Stimulated activated CD8-positive, alpha-beta memory T cell treated with anti-CD3 and anti-CD28 coated beads, Interleukin-2, amount 100 ng/mL, for 1 hour (primary cell): ENCODE results near the gene MYH7.

Experiments used
- DNase-seq, 2 donors: peaks; one replicate each; pipeline ENCODE4 v3.0.0-alpha.2; 2020; ENCODE audit warnings: low read depth in 2 of 2

The MYH7 gene

DNA sequence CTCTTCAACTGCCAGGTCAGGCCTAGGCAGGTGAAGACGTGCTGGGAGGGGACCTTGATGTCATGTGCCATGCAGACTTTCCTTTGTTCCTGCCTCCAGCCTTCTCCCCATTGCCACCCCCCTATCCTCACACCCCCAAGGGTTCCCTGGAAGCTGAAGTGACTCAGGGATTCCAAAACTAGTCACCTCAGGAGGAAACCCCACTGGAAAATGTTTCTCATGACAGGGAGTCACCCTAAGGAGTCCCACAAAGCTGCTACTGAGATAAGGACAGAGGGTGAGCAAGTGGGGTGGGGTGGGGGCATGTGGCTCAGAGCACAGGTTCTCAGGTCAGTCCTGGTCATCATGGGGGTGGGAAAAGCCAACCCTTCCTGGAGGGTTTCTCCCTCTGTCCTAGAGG lies 65.2 kb downstream of the MYH7 start:
- no peak for DNase-seq

DNA sequence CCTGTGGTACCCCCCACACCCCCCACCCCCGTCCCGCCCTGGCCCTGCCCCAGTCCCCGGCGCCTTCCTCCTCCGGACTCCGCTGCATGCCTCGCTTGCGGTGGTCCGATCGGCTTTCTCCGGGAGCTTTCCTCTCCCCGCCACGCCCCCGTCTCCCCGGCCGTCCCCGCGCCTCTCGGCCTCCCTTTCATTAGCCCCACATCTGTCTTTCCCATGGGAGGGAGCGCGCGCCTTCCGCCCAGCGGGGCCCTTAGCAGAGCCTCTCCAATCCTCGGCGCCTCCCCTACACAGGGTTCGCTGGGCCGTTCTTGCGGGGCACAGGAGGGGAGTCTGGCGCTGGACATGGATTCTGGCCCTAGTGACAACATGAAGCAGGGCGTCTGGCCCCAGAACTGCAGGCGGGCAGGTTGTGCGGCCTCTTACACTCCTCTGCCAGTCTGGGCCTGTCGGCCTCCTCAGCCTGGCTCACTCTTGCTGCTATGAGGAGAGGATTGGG lies 69.0 kb downstream of the MYH7 start:
- DNase-seq, result no peak

DNA sequence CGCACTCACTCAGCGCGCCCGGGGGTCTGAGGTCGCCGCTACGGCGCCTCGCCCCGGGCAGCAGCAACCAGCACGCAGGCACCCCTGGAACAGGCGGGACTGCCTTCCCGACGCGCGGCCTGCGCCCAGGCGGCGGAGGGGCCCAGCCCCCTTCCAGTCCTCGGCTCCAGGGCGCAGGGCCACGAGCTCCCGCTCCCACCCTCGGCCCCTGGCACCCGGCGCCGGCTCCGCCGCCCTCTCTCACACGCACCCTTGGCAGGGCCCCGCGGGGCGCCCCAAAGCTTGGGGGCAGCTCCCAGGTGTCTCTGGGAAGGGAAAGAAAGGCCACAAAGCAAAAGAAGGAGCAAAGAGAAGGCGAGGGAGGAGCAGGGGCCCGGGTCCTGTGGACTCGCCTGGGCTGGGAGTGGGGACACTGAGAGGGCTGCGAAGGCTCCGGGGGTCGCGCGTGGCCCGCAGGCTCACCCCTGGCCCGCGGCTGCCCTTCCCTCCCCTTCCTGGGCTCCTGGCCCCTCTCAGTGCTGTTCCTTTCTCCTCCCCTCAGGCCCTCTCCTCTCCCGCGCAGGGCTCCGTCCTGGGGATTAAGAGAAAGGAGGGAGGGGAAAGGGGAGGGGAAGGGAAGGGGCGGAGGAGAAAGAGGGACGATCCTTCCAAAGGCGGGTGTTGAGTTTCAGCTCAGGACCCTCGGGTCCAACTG lies 69.6 kb downstream of the MYH7 start:
- DNase-seq, result no peak

DNA sequence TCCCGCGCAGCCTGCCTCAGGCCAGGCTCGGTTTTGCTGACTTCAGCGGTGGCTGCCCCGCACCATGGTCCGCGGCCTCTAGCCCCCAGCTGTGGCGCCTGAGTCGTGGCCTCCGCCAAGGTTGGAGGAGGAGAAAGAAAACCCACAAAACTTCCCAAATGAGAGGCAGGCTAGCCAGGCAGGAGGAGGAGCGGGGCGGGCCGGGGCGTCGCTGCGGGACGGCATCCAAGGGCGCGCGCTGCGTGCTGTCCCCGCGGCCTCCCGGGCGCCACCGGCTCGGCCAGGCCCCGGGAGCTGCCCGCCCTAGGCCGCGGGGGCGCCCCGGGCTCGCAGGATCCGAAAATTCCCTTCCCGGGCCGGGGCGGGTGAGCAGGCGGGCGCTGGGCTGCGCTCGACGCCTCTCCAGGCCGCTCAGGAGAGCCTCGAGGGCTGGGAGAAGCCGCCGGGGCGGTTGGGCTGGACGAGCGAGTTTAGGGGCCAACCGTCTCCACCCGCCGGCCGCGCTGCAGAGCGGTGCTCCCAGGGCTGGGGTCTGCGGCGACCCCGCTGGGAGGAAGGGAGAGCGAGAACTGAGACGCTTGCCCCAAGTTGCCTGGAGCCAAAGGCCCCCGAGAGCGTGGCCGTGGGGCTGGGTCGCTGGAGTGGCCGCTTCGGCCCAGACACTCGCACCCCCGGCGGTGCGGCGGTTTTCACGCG lies 70.3 kb downstream of the MYH7 start, which contains the start of gene EFS:
Gene EFS, minus strand, starts transcription at position 137 of the 696 bp plus-strand sequence. CDS start 147 bp downstream, outside the sequence.
- DNase-seq, result no peak

DNA sequence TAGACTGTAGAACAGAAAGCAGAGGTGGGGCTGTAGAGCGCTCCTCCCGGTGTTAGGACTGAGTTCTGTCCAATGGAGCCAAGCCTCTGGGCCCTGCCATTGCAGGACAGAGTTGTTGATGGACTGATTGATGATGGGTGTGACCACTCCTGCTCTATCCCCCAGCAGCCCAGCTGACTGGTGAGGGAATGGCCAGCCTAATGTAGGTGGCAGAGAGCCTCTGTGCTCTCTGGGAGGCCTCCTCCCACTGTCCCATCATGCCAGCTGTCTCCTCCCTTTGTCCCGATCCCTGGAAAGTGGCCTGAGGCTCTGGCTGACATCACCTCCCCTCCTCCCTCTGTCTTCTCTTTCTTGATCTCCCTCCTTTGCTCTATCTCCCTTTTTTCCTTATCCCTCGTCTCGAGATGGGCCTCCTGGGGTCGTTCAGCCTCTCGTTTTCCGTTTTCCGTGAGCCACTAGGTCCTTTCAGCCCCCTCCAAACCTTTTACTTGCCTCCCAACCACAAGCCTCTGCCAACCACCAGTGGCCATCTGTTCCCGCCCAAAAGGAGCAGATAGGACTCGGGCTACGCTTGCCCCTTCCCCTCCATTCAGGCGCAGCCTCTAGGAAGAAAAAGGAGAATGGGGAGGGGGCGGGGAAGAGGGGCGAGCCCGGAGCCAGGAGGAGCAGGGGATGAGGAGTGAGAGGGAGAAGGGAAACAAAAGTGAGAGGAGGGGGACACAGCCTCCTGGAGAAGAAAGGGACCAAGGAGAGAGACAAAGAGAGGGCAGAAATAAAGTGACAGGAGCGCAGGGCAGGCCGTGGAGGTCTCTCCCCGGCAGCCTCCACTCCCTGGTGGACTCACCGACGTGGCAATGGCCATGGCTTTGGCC lies 71.1 kb downstream of the MYH7 start:
- DNase-seq, result no peak
